8988T (cell line): ENCODE data around the gene HBE1.
"Not testable (repeated sequence)": the region's sequence is repeated elsewhere in the genome, so short reads cannot be mapped to it uniquely, and the experiment has no call there.

Experiments
- DNase-seq: peaks from one replicate; pipeline ENCODE4 v3.0.0; 2011

Gene HBE1

DNA sequence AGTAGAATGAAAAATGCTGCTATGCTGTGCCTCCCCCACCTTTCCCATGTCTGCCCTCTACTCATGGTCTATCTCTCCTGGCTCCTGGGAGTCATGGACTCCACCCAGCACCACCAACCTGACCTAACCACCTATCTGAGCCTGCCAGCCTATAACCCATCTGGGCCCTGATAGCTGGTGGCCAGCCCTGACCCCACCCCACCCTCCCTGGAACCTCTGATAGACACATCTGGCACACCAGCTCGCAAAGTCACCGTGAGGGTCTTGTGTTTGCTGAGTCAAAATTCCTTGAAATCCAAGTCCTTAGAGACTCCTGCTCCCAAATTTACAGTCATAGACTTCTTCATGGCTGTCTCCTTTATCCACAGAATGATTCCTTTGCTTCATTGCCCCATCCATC, 14.9 kb upstream of the HBE1 start:
- DNase-seq = no peak

- DNase-seq = no peak
Observed at GRCh38 chr11:5283882-5284281, 14.1 kb upstream of the HBE1 start.

DNA sequence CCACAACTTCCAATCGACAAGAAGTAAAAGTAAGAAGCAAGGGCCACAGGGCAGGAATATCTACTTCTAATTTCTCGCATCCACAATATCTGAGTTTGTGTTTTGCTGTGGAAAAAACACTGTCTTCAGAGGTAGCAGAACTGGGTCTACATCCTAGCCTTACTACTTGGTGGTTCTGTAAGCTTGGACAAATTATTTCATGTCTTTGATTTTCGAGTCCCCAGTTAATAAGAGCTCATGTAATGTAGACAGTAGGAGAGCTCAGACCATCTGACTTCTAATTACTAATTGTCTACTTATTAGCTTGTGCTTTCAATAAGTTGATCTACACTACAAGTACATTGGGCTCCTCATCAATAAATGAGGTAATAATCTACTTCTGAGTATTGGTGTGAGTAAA, 13.3 kb upstream of the HBE1 start:
- DNase-seq = no peak

- DNase-seq = no peak
Observed at GRCh38 chr11:5282628-5283027, 12.9 kb upstream of the HBE1 start.

GRCh38 chr11:5281596-5281995, 11.9 kb upstream of the HBE1 start:
- no peak for DNase-seq

- peak; percentile 44 for DNase-seq
Observed at GRCh38 chr11:5280582-5281102, 10.9 kb upstream of the HBE1 start.

GRCh38 chr11:5279471-5280090, 9.8 kb upstream of the HBE1 start:
- no peak for DNase-seq

GRCh38 chr11:5277807-5278382, 8.2 kb upstream of the HBE1 start:
- DNase-seq = no peak

DNA sequence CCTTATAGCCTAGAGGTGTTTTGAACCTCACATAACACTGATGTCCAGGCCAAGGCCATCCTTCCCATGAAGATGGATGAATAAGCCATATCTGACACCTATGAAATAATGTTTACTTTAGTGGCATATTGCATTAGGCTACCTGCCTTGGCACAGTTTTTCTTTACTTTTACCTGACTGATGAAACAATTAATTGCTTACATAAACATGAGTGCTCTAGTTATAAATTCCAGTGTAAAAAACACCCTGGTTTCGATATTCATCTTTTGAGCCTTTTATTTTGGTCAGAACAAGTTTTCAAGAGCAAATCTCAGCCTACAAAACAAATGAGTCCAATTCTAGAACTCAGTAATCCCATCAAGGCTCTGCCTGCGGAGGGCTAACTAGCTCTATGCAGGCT, 7.0 kb upstream of the HBE1 start:
- no peak for DNase-seq

DNA sequence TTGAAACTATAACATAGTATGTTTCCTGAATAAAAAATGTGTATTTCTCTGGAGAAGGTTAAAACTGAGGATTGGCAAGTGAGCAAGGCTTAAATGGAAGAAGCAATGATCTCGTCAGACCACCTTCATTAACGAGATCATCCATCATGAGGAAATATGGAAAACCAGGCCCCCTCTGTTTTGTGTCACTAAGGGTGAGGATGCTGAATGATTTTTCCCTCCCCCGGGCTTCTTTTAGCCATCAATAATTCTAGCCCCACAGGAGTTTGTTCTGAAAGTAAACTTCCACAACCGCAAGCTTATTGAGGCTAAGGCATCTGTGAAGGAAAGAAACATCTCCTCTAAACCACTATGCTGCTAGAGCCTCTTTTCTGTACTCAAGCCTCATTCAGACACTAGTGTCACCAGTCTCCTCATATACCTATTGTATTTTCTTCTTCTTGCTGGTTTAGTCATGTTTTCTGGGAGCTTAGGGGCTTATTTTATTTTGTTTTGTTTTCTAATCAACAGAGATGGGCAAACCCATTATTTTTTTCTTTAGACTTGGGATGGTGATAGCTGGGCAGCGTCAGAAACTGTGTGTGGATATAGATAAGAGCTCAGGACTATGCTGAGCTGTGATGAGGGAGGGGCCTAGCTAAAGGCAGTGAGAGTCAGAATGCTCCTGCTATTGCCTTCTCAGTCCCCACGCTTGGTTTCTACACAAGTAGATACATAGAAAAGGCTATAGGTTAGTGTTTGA, 5.8 kb upstream of the HBE1 start:
- DNase-seq = no peak

DNA sequence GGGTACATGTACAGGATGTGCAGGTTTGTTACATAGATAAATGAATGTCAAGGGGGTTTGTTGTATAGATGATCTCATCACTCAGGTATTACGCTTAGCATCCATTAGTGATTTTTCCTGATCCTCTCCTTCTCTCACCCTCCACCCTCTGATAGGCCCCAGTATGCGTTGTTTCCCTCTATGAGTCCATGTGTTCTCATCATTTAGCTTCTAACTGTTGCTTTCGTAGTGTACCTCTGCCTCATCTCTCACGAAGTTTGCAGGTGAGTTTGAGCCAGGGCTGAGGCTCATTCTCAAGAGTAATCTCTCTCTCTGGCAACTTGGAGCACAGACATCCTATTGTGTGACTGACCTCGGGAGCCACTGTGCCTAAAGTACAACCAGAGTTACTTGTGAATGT, 4.7 kb upstream of the HBE1 start:
- DNase-seq = no peak

- DNase-seq = no peak
Observed at GRCh38 chr11:5272395-5273017, 2.8 kb upstream of the HBE1 start.

DNA sequence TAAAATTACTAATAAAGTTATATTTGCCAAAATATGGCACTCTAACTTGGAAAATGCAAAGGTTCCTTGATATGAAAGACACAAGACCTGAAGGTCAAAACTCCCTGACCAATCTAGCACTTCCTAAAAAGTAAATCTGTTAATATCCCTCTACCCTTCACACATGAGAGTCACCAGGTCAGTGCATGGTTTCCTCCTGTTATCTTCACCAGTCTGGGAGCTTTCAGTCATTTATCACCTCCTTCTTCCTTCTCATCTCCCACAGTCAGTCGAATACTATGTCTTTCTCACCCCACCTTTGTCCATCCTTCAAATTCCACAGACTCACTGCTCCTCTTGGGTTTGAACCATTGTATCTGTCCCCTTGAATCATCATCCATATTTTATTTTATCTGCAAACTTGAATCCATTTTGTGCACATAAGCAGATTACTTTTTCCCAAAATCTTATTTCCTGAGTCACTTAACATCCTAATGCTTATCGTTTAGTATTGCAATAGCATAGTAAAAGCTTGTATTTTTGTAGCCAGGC, 2.6 kb downstream of the HBE1 start:
- no peak for DNase-seq

DNA sequence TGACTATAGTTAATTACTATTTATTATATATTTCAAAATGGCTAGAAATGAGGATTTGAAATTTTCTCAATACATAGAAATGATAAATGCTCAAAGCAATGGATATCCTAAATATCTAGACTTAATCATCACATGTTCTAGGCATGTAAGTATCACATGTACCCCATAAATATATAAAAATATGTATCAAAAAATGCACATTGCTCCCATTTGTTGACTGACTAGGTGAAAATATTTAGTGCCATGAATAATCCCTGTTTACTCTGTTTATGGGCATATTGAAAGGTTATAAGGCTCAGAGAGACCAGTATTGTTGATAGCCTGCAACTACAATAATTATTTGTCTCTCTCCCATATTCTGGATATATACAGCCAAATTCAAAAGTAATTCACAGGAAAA, 3.1 kb downstream of the HBE1 start:
- no peak for DNase-seq

GRCh38 chr11:5265832-5266231, 3.9 kb downstream of the HBE1 start:
- DNase-seq = no peak

DNA sequence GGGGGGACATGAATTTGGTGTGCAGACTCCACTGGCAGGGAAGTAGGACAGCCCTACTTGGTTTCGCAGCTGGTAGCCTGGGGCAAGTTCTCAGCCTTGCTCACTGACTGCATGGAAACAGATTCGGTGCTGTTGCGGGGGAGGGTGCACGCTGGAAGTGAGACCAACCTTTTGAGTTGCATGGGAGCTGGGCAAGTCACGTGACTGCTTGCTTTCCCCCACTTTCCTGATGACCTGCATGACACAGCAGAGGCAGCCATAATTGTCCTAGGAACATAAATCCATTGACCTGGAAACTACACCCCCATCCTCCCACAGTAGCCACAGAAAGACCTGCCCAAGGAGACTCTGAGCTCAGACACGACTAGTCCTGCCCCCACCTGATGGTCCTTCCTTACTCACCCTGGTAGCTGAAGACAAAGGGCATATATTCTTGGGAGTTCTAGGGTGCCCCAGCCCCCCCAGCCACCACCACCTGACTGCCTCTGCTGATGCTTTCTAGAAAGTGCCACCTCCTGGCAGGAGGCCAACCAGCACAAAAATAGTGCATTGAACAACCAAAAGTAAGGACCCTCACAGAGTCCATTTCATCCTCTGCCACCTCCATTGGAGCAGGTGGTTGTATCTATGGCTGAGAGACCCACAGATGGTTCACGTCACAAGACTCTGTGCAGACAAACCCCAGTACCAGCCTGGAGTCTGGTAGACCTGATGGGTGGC, 11.0 kb downstream of the HBE1 start:
- no peak for DNase-seq

GRCh38 chr11:5257296-5257695, 12.4 kb downstream of the HBE1 start:
- DNase-seq = no peak

DNA sequence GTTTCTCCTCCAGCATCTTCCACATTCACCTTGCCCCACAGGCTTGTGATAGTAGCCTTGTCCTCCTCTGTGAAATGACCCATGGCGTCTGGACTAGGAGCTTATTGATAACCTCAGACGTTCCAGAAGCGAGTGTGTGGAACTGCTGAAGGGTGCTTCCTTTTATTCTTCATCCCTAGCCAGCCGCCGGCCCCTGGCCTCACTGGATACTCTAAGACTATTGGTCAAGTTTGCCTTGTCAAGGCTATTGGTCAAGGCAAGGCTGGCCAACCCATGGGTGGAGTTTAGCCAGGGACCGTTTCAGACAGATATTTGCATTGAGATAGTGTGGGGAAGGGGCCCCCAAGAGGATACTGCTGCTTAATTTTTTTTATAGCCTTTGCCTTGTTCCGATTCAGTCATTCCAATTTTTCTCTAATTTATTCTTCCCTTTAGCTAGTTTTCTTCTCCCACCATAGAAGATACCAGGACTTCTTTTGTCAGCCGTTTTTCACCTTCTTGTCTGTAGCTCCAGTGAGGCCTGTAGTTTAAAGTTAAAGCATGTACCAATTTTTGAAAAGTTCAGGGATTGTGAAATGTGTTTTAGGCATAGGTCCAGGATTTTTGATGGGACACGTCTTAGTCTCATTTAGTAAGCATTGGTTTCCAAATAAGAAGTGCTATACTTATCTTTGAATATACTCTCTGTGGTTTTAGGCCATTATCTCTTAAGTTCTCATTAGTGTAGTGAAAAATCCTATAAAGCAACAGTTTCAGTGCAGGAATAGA, 14.9 kb downstream of the HBE1 start, which contains the start of gene HBG2:
TSS of gene HBG2 (minus strand) at position 136 of the 768 bp plus-strand sequence. CDS start at position 83, 53 bp downstream.
- DNase-seq = not testable (repeated sequence)

- not testable (repeated sequence) for DNase-seq
Observed at GRCh38 chr11:5254023-5254422, 15.7 kb downstream of the HBE1 start.

DNA sequence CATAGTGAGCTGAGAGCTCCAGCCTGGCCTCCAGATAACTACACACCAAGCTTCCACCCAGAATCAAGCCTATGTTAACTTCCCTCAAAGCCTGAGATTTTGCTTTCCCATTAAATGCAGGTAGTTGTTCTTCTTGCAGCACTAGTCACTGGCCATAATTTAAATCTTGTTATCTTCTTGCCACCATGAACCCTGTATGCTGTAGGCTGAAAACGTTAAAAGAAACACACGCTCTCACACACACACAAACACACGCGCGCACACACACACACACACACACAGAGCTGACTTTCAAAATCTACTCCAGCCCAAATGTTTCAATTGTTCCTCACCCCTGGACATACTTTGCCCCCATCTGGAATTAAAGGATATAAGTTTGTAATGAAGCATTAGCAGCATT, 16.3 kb downstream of the HBE1 start:
- not testable (repeated sequence) for DNase-seq

- no peak for DNase-seq
Observed at GRCh38 chr11:5252919-5253265, 16.9 kb downstream of the HBE1 start.
